IPS-11a (cell line): ENCODE results near the gene DDX39A.

ENCODE experiments used
- H3K4me3 ChIP-seq: one replicate; pipeline ENCODE4 v1.5.1; 2013; ENCODE audit warnings: low read depth, low read length, control low read depth

DDX39A gene

DNA sequence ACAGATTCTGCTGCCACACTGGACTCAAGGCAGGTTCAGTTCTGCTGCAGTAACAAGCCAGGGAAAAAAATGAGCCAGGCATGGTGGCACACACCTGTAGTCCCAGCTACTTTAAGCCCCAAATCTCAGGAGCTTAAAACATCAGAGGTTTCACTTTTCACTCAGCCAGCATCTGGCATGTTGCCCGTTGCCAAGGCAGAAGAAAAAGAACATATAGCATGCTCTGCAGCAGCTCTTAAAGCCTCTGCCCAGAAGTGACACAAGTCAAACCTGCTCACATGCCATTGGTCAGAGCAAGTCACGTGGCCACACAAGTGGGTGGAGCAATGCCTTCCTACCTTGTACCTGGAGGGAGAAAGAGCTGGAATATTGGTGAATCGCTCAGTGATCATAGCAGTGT, 52.6 kb downstream of the DDX39A start:
- no peak overlapping the region for H3K4me3 ChIP-seq

DNA sequence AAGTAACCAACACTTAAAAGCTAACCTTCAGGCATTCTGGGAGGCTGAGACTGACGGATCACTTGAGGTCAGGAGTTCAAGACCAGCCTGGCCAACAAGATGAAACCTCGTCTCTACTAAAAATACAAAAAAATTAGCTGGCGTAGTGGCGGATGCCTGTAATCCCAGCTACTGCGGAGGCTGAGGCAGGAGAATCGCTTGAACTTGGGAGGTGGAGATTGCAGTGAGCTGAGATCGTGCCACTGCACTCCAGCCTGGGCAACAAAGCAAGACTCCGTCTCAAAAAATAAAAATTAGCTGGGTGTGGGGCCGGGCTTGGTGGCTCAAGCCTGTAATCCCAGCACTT, 55.1 kb downstream of the DDX39A start:
- peak overlapping the region; percentile 30 for H3K4me3 ChIP-seq

DNA sequence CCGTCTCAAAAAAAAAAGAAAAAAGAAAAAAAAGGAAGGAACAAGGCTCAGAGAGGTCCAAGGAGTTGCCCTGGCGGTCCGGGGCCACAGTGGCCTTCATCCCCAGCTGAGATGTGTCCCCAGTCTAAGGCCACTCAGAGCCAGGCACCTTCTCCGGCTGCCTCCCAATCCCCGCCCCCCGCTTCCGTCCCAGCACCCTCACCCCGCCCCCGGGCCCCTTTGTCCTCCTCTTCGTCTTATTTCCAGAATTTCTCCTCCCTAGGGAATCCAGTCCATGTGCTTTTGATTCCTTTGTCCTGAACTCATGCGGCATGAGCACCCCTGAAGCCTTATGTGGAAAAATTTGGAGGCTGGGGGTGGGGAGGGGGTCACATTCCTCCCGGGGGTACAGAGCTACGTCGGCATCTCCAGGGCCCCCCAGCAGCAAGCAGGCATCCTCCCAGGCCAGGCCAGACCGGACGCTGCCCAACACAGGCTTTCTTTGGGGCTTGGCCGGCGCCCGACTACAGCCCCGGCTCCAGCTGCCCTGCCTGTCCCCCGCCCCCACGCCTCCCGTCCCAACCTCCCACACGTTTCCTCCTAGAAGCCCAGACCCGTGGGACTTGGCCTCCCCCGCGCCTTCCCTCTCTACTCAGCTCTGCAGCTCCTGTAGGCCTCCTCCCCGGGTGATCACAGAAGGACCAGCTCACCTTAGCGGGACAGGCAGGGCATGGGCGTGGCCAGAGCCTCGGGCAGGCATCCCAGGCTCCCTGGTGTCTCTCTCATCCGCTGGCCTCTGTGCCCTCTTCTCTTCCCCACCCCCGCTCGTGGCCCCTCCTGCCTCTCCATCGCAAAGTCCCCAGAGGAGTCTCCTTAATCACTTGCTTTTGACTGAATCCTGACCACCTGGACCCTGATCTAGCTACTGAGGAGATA, 55.7 kb downstream of the DDX39A start:
- peak overlapping the region; percentile 30 for H3K4me3 ChIP-seq

DNA sequence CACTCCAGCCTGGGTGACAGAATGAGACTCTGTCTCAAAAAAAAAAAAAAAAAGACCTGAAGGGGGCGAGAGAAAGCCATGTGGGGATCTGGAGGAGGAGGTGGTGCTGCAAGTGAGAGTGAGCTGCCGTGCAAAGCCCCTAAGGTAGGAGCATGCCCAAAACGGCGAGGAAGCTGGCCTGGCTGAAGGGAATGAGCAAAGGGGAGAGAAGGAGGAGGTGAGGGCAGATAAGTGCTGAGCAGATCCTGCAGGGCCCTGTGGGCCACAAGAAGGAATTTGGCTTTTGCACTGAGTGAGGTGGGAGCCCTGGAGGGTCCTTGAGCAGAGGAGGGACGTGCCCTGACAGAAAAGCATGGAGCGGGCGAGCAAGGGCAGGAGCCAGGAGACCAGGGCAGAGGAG, 57.3 kb downstream of the DDX39A start:
- no peak overlapping the region for H3K4me3 ChIP-seq
